A549 (cell line): Measurements from ENCODE around the gene RPS6KC1. TPM values are rescaled to one million over a fixed set of nuclear protein-coding genes. Genes with fewer than 3 reads are reported as not detected.

ENCODE experiments used
- ATAC-seq, 2 experiments: fragments of 200-7000 bp in 1 of 2; fragments of >200 bp in 1 of 2; cut with Nextera tagmentation in 1 of 2; cut with Tn5 transposase in 1 of 2; 3 replicates each; pipeline versions ENCODE4 v1.8.0 to v1.9.1; 2018 to 2020; ENCODE audit warnings: mild to moderate bottlenecking in 1 of 2, moderate library complexity in 1 of 2
- CTCF ChIA-PET: fragments of 300-600 bp; sonication (Branson Sonifier 250); formaldehyde crosslinking; extraction: SDS; loops from one replicate; lab custom pipeline; 2021; ENCODE audit warnings: antibody characterized with exemption, inconsistent platforms; lab: Yijun Ruan, JAX
- POLR2A ChIA-PET: fragments of 350-600 bp; formaldehyde crosslinking; extraction: SDS; loops from one replicate; lab custom pipeline; 2021; ENCODE audit warnings: antibody characterized with exemption, inconsistent platforms; lab: Yijun Ruan, JAX
- DNase-seq, 2 experiments: peaks; one replicate each; pipeline versions ENCODE4 v3.0.0 to v3.0.0-alpha.2; 2011 to 2016; ENCODE audit warnings: low read depth in 1 of 2, low spot score in 1 of 2
- FAIRE-seq: peaks from 2 replicates; lab custom pipeline; 2011; peaks lifted over from hg19 to GRCh38; lab: Jason Lieb, UNC
- H3K27ac ChIP-seq, 2 experiments: fragments of >200 bp; sonication (Bioruptor Twin); formaldehyde crosslinking; 3 replicates each; pipeline ENCODE4 v1.5.1; 2016 to 2017
- H3K4me1 ChIP-seq: fragments of >200 bp; sonication (Bioruptor Twin); formaldehyde crosslinking; 3 replicates; pipeline ENCODE4 v1.6.1; 2016
- H3K4me2 ChIP-seq: fragments of >200 bp; sonication (Bioruptor Twin); formaldehyde crosslinking; 3 replicates; pipeline ENCODE4 v1.6.1; 2016
- H3K4me3 ChIP-seq: fragments of >200 bp; sonication (Bioruptor Twin); formaldehyde crosslinking; 3 replicates; pipeline ENCODE4 v1.5.1; 2016
- H3K9me3 ChIP-seq: fragments of >200 bp; sonication (Bioruptor Twin); formaldehyde crosslinking; 3 replicates; pipeline ENCODE4 v1.6.1; 2016
- BHLHE40 ChIP-seq: IDR thresholded peaks from 2 replicates; pipeline ENCODE4 v1.6.1; 2012; ENCODE audit warnings: low read depth, low read length, inconsistent platforms
- CBX8 ChIP-seq: fragments of 200-600 bp; sonication (generic); IDR thresholded peaks from 2 replicates; pipeline ENCODE4 v1.6.1; 2016
- EHMT2 ChIP-seq: fragments of 200-600 bp; sonication (generic); IDR thresholded peaks from 2 replicates; pipeline ENCODE4 v1.6.1; 2016; ENCODE audit warnings: antibody characterized with exemption, low read depth, mild to moderate bottlenecking, moderate library complexity
- ESRRA ChIP-seq: fragments of 150-350 bp; IDR thresholded peaks from 2 replicates; pipeline ENCODE4 v1.6.1; 2014; ENCODE audit warnings: mild to moderate bottlenecking, low read length, borderline replicate concordance
- FOSB ChIP-seq: fragments of 250-450 bp; sonication (Bioruptor Pico); IDR thresholded peaks from 2 replicates; pipeline ENCODE4 v1.5.0; 2020; ENCODE audit warnings: mild to moderate bottlenecking, moderate library complexity
- FOSL2 ChIP-seq, 2 experiments: fragments of 450-650 bp in 1 of 2; fragments of >200 bp in 1 of 2; sonication (Bioruptor Twin) in 1 of 2; formaldehyde crosslinking; IDR thresholded peaks; 2 replicates each; pipeline versions ENCODE4 v1.5.0 to v1.6.1; 2016 to 2020; ENCODE audit warnings: mild to moderate bottlenecking in 1 of 2, moderate library complexity in 1 of 2
- HOXA7 ChIP-seq: fragments of 250-450 bp; sonication (Bioruptor Pico); IDR thresholded peaks from 2 replicates; pipeline ENCODE4 v1.5.0; 2020; ENCODE audit warnings: mild to moderate bottlenecking, moderate library complexity
- JUN ChIP-seq, 2 experiments: fragments of >200 bp; sonication (Bioruptor Twin); formaldehyde crosslinking; IDR thresholded peaks; 2 replicates in 1 of 2; 3 replicates in 1 of 2; pipeline ENCODE4 v1.6.1; 2016 to 2017
- JUNB ChIP-seq: fragments of >200 bp; sonication (Bioruptor Twin); formaldehyde crosslinking; IDR thresholded peaks from 2 replicates; pipeline ENCODE4 v1.6.1; 2016
- KDM1A ChIP-seq: fragments of 200-600 bp; sonication (generic); IDR thresholded peaks from 2 replicates; pipeline ENCODE4 v1.6.1; 2016; ENCODE audit warnings: low read depth, mild to moderate bottlenecking
- MAFK ChIP-seq: fragments of 450-650 bp; IDR thresholded peaks from 2 replicates; pipeline ENCODE4 v1.6.1; 2014; ENCODE audit not compliant: partially characterized antibody
- MAZ ChIP-seq: fragments of 150-350 bp; IDR thresholded peaks from 2 replicates; pipeline ENCODE4 v1.6.1; 2014; ENCODE audit warnings: antibody characterized with exemption, low read depth, low read length, borderline replicate concordance
- NPAS2 ChIP-seq: fragments of 250-450 bp; sonication (Bioruptor Pico); IDR thresholded peaks from 2 replicates; pipeline ENCODE4 v1.8.0; 2022; ENCODE audit warnings: mild to moderate bottlenecking, moderate library complexity, borderline replicate concordance
- RCOR1 ChIP-seq: fragments of 150-350 bp; IDR thresholded peaks from 2 replicates; pipeline ENCODE4 v1.6.1; 2014; ENCODE audit warnings: antibody characterized with exemption, low read length, low read depth
- SMC3 ChIP-seq: fragments of >200 bp; sonication (Bioruptor Twin); formaldehyde crosslinking; IDR thresholded peaks from 3 replicates; pipeline ENCODE4 v1.6.1; 2018; ENCODE audit warnings: inconsistent platforms
- SREBF2 ChIP-seq: fragments of 450-650 bp; IDR thresholded peaks from 2 replicates; pipeline ENCODE4 v1.6.1; 2014; ENCODE audit warnings: mild to moderate bottlenecking, moderate library complexity
- TFCP2L1 ChIP-seq: fragments of 250-450 bp; sonication (Bioruptor Pico); IDR thresholded peaks from 2 replicates; pipeline ENCODE4 v1.5.0; 2021; ENCODE audit warnings: mild to moderate bottlenecking
- ZC3H11A ChIP-seq: fragments of 450-650 bp; IDR thresholded peaks from 2 replicates; pipeline ENCODE4 v1.6.1; 2014; ENCODE audit warnings: antibody characterized with exemption, mild to moderate bottlenecking
- WGBS: methylation state at CpG from one replicate; pipeline ENCODE4 v1.1.6; 2017; ENCODE audit errors: missing lambda C conversion rate; 5-methylcytosine and 5-hydroxymethylcytosine counted together
- polyA plus RNA-seq, 4 experiments: library from polyadenylated mRNA; depleted of rRNA in 3 of 4; stranded (reverse); fragments of >200 nt; fragmentation: RNase III in 1 of 4; extraction: RNeasy Plus Mini Kit Qiagen cat#74134 plus additional on column Dnase treatment in 1 of 4; gene quantifications; 2 replicates in 3 of 4; 3 replicates in 1 of 4; pipeline ENCODE4 v1.2.3, GENCODE V29; 2011 to 2017
- TF ChIP-seq, protein P1 (sequence below): fragments of 150-350 bp; IDR thresholded peaks from 2 replicates; pipeline ENCODE4 v1.6.1; 2014; ENCODE audit warnings: low read depth, mild to moderate bottlenecking, low read length
- TF ChIP-seq, protein P2 (sequence below): fragments of >200 bp; sonication (Bioruptor Twin); formaldehyde crosslinking; IDR thresholded peaks from 2 replicates; pipeline ENCODE4 v1.6.1; 2016
- TF ChIP-seq, protein P3 (sequence below): fragments of >200 bp; sonication (Bioruptor Twin); formaldehyde crosslinking; IDR thresholded peaks from 3 replicates; pipeline ENCODE4 v1.6.1; 2016
- TF ChIP-seq, protein P4 (sequence below): fragments of 200-600 bp; sonication (generic); IDR thresholded peaks from 2 replicates; pipeline ENCODE4 v1.6.1; 2016; ENCODE audit warnings: antibody characterized with exemption, mild to moderate bottlenecking, moderate library complexity

Gene RPS6KC1
- polyA plus RNA-seq, 2 of the 4 experiments (the other 2 are of a cell fraction), result 11.7 to 25.4 TPM

DNA sequence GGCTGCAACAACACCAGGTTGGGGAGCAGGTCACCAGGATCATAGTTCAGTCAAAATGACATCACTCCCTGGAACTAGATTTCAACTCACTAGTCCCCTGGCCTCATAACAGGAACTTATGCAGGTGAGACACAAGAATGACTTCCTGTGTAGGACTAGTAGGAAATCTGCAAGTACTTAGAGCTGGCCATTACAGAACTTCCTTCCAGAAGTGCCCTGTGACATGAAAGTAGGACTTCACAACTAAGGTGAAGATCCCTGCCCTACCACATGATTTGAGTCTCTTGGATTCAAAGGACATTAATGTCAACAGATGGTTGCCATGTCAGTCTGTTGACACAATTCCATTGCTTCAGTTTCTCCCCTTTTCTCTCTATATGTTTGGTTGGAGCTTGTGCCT is 223.1 kb downstream of the RPS6KC1 start:
- ATAC-seq, result no peak
- Histone ChIP-seq H3K9me3 (no peaks in the 10 kb centered on the region), H3K4me3 (no peak overlapping the region), H3K4me1 (no peaks in the 10 kb centered on the region), H3K27ac (no peak overlapping the region)
- FAIRE-seq, result no peak
- TF ChIP-seq ZC3H11A, result no peak
- no peak for TF ChIP-seq BHLHE40
- TF ChIP-seq HOXA7 (CRISPR knock-in tag), result no peak
- no peak for TF ChIP-seq FOSL2 (IDR thresholded peaks at IDR 0.05)
- TF ChIP-seq FOSL2 (CRISPR knock-in tag; IDR thresholded peaks at IDR 0.05), result no peak
- TF ChIP-seq ESRRA, result no peak
- no peak for TF ChIP-seq NPAS2 (CRISPR knock-in tag)
- TF ChIP-seq SMC3, result no peak
- TF ChIP-seq JUN (IDR thresholded peaks at IDR 0.05), result no peak
- TF ChIP-seq, protein P1, sequence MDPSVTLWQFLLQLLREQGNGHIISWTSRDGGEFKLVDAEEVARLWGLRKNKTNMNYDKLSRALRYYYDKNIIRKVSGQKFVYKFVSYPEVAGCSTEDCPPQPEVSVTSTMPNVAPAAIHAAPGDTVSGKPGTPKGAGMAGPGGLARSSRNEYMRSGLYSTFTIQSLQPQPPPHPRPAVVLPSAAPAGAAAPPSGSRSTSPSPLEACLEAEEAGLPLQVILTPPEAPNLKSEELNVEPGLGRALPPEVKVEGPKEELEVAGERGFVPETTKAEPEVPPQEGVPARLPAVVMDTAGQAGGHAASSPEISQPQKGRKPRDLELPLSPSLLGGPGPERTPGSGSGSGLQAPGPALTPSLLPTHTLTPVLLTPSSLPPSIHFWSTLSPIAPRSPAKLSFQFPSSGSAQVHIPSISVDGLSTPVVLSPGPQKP, result no peak
- TF ChIP-seq, protein P2, sequence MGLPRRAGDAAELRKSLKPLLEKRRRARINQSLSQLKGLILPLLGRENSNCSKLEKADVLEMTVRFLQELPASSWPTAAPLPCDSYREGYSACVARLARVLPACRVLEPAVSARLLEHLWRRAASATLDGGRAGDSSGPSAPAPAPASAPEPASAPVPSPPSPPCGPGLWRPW, result no peak
- TF ChIP-seq JUNB, result no peak
- no peak for TF ChIP-seq TFCP2L1
- no peak for TF ChIP-seq RCOR1
- TF ChIP-seq, all 56 proteins: peak for 0
- POLR2A ChIA-PET, result no interaction called here
- DNase-seq, result no peak
- CTCF ChIA-PET, result interaction anchor here (0.9 kb wide), 1 partner anchor 29 kb away, joined by 3 read pairs; no protein-coding TSS in a partner anchor
- no peak overlapping the region for H3K4me2 ChIP-seq

DNA sequence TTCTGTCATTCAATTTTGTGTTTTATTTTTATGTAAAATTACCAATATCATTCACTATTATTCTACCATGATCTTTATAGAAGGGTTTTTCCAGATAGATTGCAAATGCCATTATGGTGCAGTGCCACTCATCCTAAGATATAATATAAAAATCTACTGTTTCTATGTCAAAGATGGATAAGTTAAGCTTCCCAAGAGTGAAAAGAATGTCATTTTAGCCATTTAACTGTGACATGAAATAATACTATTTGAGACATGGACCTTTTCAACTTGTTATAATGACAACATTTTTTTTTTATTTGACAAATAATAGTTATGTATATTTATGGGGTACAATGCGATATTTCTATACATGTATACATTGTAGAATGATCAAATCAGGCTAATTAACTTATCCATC is 224.3 kb downstream of the RPS6KC1 start:
- Histone ChIP-seq H3K4me2 (no peak overlapping the region), H3K4me3 (no peak overlapping the region), H3K4me1 (no peaks in the 10 kb centered on the region), H3K27ac (no peak overlapping the region), H3K9me3 (no peaks in the 10 kb centered on the region)
- POLR2A ChIA-PET, result no interaction called here
- FAIRE-seq (no peak), ATAC-seq (no peak), DNase-seq (no peak)
- CTCF ChIA-PET, result interaction anchor here (0.9 kb wide), 1 partner anchor 12 kb away, joined by 3 read pairs; no protein-coding TSS in a partner anchor
- TF ChIP-seq, protein P3, sequence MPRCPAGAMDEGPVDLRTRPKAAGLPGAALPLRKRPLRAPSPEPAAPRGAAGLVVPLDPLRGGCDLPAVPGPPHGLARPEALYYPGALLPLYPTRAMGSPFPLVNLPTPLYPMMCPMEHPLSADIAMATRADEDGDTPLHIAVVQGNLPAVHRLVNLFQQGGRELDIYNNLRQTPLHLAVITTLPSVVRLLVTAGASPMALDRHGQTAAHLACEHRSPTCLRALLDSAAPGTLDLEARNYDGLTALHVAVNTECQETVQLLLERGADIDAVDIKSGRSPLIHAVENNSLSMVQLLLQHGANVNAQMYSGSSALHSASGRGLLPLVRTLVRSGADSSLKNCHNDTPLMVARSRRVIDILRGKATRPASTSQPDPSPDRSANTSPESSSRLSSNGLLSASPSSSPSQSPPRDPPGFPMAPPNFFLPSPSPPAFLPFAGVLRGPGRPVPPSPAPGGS, result no peak
- TF ChIP-seq HOXA7 (CRISPR knock-in tag) (no peak), TFCP2L1 (no peak), CBX8 (no peak), FOSB (no peak), MAZ (no peak), MAFK (no peak), SREBF2 (no peak), EHMT2 (no peak), KDM1A (no peak)
- TF ChIP-seq, protein P4, sequence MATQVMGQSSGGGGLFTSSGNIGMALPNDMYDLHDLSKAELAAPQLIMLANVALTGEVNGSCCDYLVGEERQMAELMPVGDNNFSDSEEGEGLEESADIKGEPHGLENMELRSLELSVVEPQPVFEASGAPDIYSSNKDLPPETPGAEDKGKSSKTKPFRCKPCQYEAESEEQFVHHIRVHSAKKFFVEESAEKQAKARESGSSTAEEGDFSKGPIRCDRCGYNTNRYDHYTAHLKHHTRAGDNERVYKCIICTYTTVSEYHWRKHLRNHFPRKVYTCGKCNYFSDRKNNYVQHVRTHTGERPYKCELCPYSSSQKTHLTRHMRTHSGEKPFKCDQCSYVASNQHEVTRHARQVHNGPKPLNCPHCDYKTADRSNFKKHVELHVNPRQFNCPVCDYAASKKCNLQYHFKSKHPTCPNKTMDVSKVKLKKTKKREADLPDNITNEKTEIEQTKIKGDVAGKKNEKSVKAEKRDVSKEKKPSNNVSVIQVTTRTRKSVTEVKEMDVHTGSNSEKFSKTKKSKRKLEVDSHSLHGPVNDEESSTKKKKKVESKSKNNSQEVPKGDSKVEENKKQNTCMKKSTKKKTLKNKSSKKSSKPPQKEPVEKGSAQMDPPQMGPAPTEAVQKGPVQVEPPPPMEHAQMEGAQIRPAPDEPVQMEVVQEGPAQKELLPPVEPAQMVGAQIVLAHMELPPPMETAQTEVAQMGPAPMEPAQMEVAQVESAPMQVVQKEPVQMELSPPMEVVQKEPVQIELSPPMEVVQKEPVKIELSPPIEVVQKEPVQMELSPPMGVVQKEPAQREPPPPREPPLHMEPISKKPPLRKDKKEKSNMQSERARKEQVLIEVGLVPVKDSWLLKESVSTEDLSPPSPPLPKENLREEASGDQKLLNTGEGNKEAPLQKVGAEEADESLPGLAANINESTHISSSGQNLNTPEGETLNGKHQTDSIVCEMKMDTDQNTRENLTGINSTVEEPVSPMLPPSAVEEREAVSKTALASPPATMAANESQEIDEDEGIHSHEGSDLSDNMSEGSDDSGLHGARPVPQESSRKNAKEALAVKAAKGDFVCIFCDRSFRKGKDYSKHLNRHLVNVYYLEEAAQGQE, result no peak
- 89% methylated on average over 1 of the region's 1 CpG for WGBS
